ENCODE data around the gene BEND3. TPM values are rescaled to one million over a fixed set of nuclear protein-coding genes. Genes with fewer than 3 reads are reported as not detected.
"Not testable (repeated sequence)": the region's sequence is repeated elsewhere in the genome, so short reads cannot be mapped to it uniquely, and the experiment has no call there.

BEND3 gene
- 2.3 TPM for total RNA-seq
- polyA plus RNA-seq (ENCODE audit: insufficient read depth in 1 of 8, insufficient read length in 8 of 8, low replicate concordance in 1 of 8): 1 to 10 TPM; 2.5 to 3.8 (median 3.0) TPM
- long read RNA-seq, donor 1: 0 reads
- long read RNA-seq, donor 2: 0 reads
- long read RNA-seq, donor 3, full-length matches to known transcripts: 3 of 3 reads
- long read RNA-seq, donor 3, partial matches to known transcripts: 0 of 3 reads
- long read RNA-seq, donor 3, other reads (novel, unspliced or antisense): 0 of 3 reads
- long read RNA-seq, donor 4, full-length matches to known transcripts: 2 of 2 reads
- long read RNA-seq, donor 4, partial matches to known transcripts: 0 of 2 reads
- long read RNA-seq, donor 4, other reads (novel, unspliced or antisense): 0 of 2 reads
- long read RNA-seq, donor 5, full-length matches to known transcripts: 1 of 1 reads
- long read RNA-seq, donor 5, partial matches to known transcripts: 0 of 1 reads
- long read RNA-seq, donor 5, other reads (novel, unspliced or antisense): 0 of 1 reads
- long read RNA-seq, donor 6: 0 reads
- long read RNA-seq, donor 7: 0 reads
- long read RNA-seq, donor 8: 0 reads
- long read RNA-seq, donor 9: 0 reads
- long read RNA-seq, donor 10: 0 reads
- long read RNA-seq, donor 11: 0 reads

DNA sequence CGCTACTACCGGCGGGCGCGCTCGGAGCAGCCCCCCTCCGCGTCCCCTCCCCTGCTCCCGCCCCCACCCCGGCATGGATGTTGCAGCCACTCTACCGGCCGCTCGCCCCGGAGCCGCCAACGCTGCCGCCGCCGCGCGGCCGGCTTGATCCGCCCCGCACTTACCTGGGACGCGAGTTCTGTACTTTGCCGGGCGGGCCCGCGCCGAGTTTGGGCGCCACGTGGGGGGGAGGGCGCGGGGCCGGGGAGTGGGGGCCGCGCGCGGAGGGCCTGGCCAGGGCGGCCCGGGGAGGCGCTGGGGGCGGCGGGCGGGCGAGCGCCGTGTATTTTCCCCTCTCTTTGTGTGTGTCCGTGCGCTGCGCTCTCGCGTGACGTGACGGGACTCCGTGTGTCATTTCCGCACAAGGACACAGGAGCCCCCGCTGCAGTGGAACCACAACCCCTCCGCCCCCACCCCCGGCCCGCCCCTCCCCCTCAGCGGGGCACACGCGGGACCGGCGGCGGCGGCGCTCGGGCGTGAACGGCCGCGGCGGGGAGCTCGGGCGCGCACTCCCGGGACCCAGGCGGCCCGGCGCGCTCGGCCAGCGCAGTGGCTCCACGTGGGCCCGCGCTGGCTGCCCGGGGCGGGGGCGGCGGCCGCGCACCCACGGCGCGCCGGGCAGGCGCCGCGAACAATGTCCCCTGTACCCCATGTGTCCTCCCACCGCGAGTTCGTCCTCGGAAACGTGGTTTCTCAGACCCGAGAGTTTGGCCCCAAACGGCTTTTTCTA, at the start of gene BEND3:
TSS of gene BEND3 (minus strand) at position 590 of the 769 bp plus-strand sequence. CDS start 16,230 bp downstream, outside the sequence.
- peak; percentile 64 for DNase-seq
- Histone ChIP-seq H3K4me3 (ENCODE audit: low read length) (peak within 1 kb of the TSS; percentile 63), H3K9me3 (replicated peaks; ENCODE audit: control insufficient read depth, low read depth, low read length) (no peaks in the 10 kb centered on the region), H3K27me3 (ENCODE audit: control insufficient read depth, insufficient read depth, low read length) (peaks cover 6% of the 10 kb centered on the region), H3K27ac (ENCODE audit: low read length) (peak within 1 kb of the TSS; percentile 84), H3K4me1 (ENCODE audit: control insufficient read depth, insufficient read depth, low read length) (peaks cover 17% of the 10 kb centered on the region), H3K36me3 (ENCODE audit: control insufficient read depth, insufficient read depth, low read length) (no peaks in the 10 kb centered on the region)
- WGBS (ENCODE audit: insufficient coverage): 0% methylated on average over 70 of the region's 109 CpGs

DNA sequence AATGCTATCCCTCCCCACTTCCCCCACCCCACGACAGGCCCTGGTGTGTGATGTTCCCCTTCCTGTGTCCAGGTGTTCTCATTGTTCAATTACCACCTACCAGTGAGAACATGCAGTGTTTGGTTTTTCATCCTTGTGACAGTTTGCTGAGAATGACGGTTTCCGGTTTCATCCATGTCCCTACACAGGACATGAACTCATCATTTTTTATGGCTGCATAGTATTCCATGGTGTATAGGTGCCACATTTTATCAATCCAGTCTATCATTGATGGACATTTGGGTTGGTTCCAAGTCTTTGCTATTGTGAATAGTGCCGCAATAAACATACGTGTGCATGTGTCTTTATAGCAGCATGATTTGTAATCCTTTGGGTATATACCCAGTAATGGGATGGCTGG, 49.0 kb upstream of the BEND3 start:
- not testable (repeated sequence) for H3K4me3 ChIP-seq (ENCODE audit: low read length); H3K27ac ChIP-seq (ENCODE audit: low read length); H3K36me3 ChIP-seq (ENCODE audit: control insufficient read depth, insufficient read depth, low read length); H3K9me3 ChIP-seq (replicated peaks; ENCODE audit: control insufficient read depth, low read depth, low read length); DNase-seq; H3K4me1 ChIP-seq (ENCODE audit: control insufficient read depth, insufficient read depth, low read length); H3K27me3 ChIP-seq (ENCODE audit: control insufficient read depth, insufficient read depth, low read length)
- no CpG with 5 or more reads among the region's 5 CpGs for WGBS (ENCODE audit: insufficient coverage)

DNA sequence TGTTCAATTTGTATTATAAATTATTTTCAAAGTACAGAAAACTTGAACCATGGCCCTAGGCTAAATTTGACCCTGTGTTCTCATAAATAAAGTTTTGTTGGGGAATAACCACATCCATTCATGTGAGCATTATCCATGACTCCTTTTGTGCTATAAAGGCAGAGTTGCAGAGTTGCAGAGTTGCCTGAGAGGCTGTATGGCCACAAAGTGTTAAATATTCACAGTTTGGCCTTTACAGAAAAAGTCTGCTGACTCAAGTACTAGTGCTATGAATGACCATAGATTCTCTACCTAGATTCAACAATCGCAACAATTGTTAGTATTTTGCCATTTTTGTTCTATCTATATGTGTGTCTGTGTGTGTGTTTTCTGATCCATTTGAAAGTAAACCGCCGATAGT, 46.2 kb upstream of the BEND3 start:
- Histone ChIP-seq H3K27ac (ENCODE audit: low read length) (no peak overlapping the region), H3K4me3 (ENCODE audit: low read length) (no peak overlapping the region), H3K4me1 (ENCODE audit: control insufficient read depth, insufficient read depth, low read length) (no peaks in the 10 kb centered on the region), H3K36me3 (ENCODE audit: control insufficient read depth, insufficient read depth, low read length) (no peaks in the 10 kb centered on the region), H3K9me3 (replicated peaks; ENCODE audit: control insufficient read depth, low read depth, low read length) (no peaks in the 10 kb centered on the region), H3K27me3 (ENCODE audit: control insufficient read depth, insufficient read depth, low read length) (no peaks in the 10 kb centered on the region)
- 75% methylated on average over 2 of the region's 3 CpGs for WGBS (ENCODE audit: insufficient coverage)
- DNase-seq: no peak

DNA sequence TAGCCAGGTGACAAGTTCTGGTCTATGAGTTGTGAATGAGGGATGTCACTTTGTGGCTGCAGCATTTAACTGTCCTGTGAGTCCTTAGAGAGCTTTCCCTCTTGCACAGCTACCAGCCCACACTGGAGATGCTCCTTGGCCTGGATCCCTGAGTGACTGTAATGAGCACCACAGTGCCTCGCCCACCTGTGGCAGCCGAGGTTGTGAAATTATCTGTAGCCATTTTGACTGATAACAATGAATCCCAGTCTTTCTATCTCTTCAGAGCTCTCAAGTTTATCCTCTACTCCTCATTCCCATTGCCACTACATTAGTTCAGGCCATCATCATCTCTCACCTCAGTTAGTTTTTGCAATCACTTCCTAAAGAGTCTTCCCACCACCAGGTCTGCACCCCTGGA, 41.3 kb upstream of the BEND3 start:
- 89% methylated on average over 2 of the region's 2 CpGs for WGBS (ENCODE audit: insufficient coverage)
- H3K36me3 ChIP-seq (ENCODE audit: control insufficient read depth, insufficient read depth, low read length): no peaks in the 10 kb centered on the region
- no peaks in the 10 kb centered on the region for H3K4me1 ChIP-seq (ENCODE audit: control insufficient read depth, insufficient read depth, low read length)
- H3K27me3 ChIP-seq (ENCODE audit: control insufficient read depth, insufficient read depth, low read length): no peaks in the 10 kb centered on the region
- H3K9me3 ChIP-seq (replicated peaks; ENCODE audit: control insufficient read depth, low read depth, low read length): no peaks in the 10 kb centered on the region
- no peak for DNase-seq
- H3K4me3 ChIP-seq (ENCODE audit: low read length): no peak overlapping the region
- H3K27ac ChIP-seq (ENCODE audit: low read length): no peak overlapping the region

DNA sequence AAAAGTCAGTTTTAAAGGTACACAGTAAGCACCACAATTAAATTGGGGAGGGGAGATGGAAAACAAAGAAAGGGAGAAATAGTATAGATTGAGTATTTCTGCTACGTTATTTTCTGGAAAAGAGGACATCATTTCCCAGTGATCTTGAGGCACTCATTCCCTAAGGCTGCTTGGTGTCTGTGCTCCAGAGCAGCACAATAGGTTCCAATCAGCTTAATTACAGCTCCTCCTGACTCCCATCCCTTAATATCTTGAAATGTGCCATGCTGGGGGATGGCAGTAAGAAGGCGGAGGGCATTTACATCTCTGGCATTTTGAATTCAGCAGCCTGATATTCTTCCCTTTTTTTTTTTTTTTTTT, 39.5 kb upstream of the BEND3 start:
- H3K9me3 ChIP-seq (replicated peaks; ENCODE audit: control insufficient read depth, low read depth, low read length): no peaks in the 10 kb centered on the region
- DNase-seq: no peak
- no CpG with 5 or more reads among the region's 2 CpGs for WGBS (ENCODE audit: insufficient coverage)
- no peak overlapping the region for H3K27ac ChIP-seq (ENCODE audit: low read length)
- H3K4me3 ChIP-seq (ENCODE audit: low read length): no peak overlapping the region
- H3K27me3 ChIP-seq (ENCODE audit: control insufficient read depth, insufficient read depth, low read length): no peaks in the 10 kb centered on the region
- no peaks in the 10 kb centered on the region for H3K4me1 ChIP-seq (ENCODE audit: control insufficient read depth, insufficient read depth, low read length)
- no peaks in the 10 kb centered on the region for H3K36me3 ChIP-seq (ENCODE audit: control insufficient read depth, insufficient read depth, low read length)

DNA sequence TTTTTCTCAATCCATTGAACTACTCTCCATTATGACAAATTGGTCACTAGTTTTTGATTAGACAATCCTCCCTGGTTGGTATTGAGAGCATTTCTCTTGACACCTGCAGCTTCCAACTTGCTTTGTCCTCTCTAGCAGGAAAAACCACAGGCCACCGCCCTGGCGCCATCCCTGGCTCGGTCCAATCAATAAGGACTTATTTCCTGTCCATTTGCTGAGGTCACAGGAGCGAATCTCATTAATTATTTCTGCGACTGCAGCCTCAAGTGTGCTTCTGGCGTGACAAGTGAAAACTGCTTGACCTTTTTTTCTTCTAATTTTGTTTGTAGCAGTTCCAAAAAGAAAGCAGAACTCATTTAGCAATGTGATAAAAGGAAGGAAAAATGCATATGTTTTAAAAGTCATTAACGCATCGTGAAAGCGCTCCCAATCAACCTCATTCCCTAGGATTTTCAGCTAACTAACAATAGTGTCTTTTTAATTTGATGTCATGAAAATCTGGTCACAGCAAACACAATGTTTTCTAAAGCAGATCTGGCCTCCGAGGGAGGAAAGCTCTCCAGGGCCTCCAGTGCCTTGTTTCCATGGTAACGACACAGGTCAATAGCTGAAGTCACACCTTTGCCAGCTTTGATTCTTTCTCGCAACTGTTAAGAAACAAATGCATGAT, 39.0 kb upstream of the BEND3 start:
- peak; percentile 20 for DNase-seq
- Histone ChIP-seq H3K36me3 (ENCODE audit: control insufficient read depth, insufficient read depth, low read length) (no peaks in the 10 kb centered on the region), H3K27me3 (ENCODE audit: control insufficient read depth, insufficient read depth, low read length) (no peaks in the 10 kb centered on the region), H3K27ac (ENCODE audit: low read length) (no peak overlapping the region), H3K4me1 (ENCODE audit: control insufficient read depth, insufficient read depth, low read length) (no peaks in the 10 kb centered on the region), H3K9me3 (replicated peaks; ENCODE audit: control insufficient read depth, low read depth, low read length) (no peaks in the 10 kb centered on the region), H3K4me3 (ENCODE audit: low read length) (no peak overlapping the region)
- WGBS (ENCODE audit: insufficient coverage): 65% methylated on average over 7 of the region's 12 CpGs

DNA sequence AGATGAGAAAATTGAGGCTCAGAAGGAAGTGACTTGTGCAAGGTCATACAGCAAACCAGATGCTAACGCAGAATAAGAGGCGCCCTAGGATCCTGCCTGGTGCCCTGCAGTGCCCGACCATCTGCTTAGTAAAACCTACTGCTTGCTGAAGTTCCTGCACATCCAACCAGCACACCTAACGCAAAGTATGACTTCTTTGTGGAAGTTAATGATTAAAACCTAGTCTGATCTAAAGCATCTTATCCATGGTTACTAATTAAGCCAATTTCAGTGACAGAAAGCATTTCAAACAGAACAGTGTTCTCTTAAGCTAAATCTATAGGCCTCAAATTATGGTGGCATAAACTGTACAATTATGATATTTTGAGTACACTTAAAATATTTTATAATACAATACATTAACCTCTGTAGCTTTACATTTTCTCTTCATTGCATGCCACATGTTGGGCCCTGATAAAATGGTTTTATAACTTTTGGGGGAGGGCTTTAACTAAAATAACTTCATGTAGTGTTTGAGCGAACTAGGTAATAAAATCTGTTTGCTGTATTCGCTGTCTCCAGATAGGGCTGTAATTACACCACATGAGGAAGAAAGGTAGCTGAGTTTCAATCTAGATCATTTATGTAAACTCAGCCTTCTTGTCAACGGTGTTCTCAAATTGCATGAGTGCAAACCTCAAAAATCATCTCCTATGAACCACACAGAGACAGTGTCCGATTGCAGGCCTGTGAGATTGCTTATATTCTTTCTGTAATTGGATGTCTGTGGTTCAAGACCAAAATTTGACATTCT, 37.5 kb upstream of the BEND3 start:
- Histone ChIP-seq H3K4me3 (ENCODE audit: low read length) (no peak overlapping the region), H3K4me1 (ENCODE audit: control insufficient read depth, insufficient read depth, low read length) (no peaks in the 10 kb centered on the region), H3K36me3 (ENCODE audit: control insufficient read depth, insufficient read depth, low read length) (no peaks in the 10 kb centered on the region), H3K27ac (ENCODE audit: low read length) (no peak overlapping the region), H3K9me3 (replicated peaks; ENCODE audit: control insufficient read depth, low read depth, low read length) (no peaks in the 10 kb centered on the region), H3K27me3 (ENCODE audit: control insufficient read depth, insufficient read depth, low read length) (no peaks in the 10 kb centered on the region)
- no peak for DNase-seq
- WGBS (ENCODE audit: insufficient coverage): 100% methylated on average over 2 of the region's 8 CpGs

DNA sequence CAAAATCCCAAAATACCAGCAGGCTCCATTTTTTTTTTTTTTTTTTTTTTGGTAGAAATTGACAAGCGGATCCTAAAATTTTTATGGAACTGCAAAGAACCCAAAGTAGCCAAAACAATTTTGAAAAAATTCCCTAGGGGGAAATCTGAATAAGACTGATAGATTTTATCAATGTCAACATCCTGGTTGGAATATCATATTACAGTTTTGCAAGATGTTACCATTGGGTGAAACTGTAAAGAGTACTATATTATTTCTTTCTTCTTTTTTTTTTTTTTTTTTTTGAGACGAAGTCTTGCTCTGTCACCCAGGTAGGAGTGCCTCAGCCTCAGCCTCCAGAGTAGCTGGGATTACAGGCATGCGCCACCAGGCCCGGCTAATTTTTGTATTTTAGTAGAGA, 29.4 kb upstream of the BEND3 start:
- no peak for DNase-seq
- no peak overlapping the region for H3K4me3 ChIP-seq (ENCODE audit: low read length)
- no peaks in the 10 kb centered on the region for H3K9me3 ChIP-seq (replicated peaks; ENCODE audit: control insufficient read depth, low read depth, low read length)
- no peak overlapping the region for H3K27ac ChIP-seq (ENCODE audit: low read length)
- H3K27me3 ChIP-seq (ENCODE audit: control insufficient read depth, insufficient read depth, low read length): no peaks in the 10 kb centered on the region
- 92% methylated on average over 2 of the region's 4 CpGs for WGBS (ENCODE audit: insufficient coverage)
- H3K4me1 ChIP-seq (ENCODE audit: control insufficient read depth, insufficient read depth, low read length): no peaks in the 10 kb centered on the region
- H3K36me3 ChIP-seq (ENCODE audit: control insufficient read depth, insufficient read depth, low read length): no peaks in the 10 kb centered on the region

DNA sequence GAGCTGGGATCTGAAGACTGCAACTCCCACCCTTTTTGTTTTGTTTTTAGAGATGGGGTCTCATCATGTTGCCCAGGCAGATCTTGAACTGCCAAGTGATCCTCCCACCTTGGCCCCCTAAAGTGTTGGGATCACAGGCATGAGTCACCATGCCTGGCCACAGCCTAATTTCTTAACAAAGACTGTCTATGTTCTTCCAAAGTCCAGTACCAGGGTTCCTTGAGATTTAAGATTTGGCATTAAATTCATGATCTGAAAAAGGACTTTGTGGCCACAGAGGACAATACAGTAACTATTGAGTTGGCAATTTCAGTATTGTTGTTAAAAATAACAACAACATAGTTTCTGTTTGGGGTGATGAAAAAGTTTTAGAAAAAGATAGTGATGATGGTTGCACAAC, 28.7 kb upstream of the BEND3 start:
- H3K27me3 ChIP-seq (ENCODE audit: control insufficient read depth, insufficient read depth, low read length): no peaks in the 10 kb centered on the region

More for the DNA sequence above, 28.7 kb upstream of the BEND3 start:
- H3K4me1 ChIP-seq (ENCODE audit: control insufficient read depth, insufficient read depth, low read length): no peaks in the 10 kb centered on the region
- no peak overlapping the region for H3K27ac ChIP-seq (ENCODE audit: low read length)
- no peak overlapping the region for H3K4me3 ChIP-seq (ENCODE audit: low read length)
- no peak for DNase-seq
- H3K9me3 ChIP-seq (replicated peaks; ENCODE audit: control insufficient read depth, low read depth, low read length): no peaks in the 10 kb centered on the region
- no peaks in the 10 kb centered on the region for H3K36me3 ChIP-seq (ENCODE audit: control insufficient read depth, insufficient read depth, low read length)

All from muscle of leg (tissue), 16 donors.